ENCODE measurements around the gene UNC5C.

The UNC5C gene

GRCh38 chr4:95466791-95467190 is 82.0 kb downstream of the UNC5C start:
- no peak for DNase-seq (ENCODE audit: low spot score)

GRCh38 chr4:95465010-95465409 is 83.8 kb downstream of the UNC5C start:
- DNase-seq (ENCODE audit: low spot score): no peak

DNA sequence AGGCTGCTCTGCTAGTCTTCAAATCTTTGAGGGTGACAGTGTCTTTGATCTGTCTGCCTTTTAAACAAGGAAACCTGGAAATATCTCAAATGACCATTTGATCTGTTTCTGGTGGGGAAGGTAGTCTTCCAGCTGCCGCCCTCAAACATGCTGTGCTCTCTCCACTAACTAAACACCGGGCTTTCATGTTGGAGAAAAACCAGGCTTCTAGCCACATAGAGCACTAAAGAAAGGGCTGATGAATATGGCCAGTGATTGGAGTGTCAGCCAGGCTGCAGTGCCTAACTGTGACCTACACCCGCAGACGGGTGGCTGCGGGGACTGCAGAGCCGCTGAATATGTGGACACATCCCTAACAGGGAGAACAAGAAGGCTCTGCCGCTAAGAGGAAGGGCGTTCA is 85.9 kb downstream of the UNC5C start:
- DNase-seq (ENCODE audit: low spot score): peak; percentile 59

DNA sequence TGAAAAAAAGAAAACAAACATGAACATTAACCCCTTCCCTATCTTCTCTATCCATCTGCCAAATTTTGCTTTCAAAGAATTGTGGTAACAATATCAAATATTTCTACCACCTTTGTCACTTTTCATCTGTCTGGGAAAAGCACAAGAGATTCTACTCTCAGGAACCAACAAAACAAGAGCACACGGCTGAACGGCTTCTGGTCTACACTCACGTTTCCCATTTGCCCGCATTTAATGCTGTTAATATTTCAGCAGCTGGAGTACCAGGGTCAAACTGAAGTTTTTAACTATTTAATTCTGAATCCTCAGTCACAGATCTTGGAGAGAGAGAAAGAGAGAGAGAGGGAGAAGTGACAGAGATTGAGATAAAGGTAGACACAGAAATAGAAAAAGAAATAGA is 91.4 kb downstream of the UNC5C start:
- no peak for DNase-seq (ENCODE audit: low spot score)

- no peak for DNase-seq (ENCODE audit: low spot score)
These were observed 98.5 kb downstream of the UNC5C start for GRCh38 chr4:95450294-95450693.

DNA sequence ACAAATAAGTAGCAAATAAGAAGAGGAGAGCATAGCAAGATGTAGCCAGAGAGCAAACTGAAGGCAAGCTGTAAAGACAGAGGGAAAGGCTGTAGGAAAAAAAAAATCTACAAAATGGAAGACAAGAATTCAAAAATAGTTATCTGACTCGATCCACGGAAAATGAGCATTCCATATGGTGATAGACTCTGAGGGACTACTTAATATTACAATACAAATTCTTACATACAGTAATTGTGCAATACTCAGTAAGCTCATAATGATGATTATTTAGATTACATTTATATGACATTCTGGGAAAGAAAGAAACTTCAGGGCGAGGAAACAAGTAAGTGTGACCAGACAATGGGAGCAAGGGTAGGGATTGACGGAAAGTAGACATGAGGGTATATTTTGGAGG is 102.6 kb downstream of the UNC5C start:
- DNase-seq (ENCODE audit: low spot score): no peak

DNA sequence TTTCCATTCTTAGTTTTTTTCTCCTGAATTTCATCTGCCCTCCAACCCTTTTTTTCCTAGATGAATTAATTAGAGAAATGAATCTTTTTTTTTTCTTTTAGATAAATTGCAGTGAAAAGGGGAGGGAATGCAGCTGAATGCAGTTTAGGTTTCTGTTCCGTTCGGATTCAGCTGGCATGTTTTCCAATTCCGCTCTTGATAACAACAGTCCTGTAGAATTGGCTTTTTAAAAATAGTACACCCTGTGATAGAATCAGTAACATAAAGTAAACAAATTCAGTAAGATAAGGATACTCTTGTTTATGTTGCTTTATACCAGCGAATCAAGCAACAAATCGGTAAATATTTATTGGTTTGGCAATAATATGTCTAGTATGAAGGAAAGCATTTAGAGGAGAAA is 103.5 kb downstream of the UNC5C start:
- DNase-seq (ENCODE audit: low spot score): no peak

DNA sequence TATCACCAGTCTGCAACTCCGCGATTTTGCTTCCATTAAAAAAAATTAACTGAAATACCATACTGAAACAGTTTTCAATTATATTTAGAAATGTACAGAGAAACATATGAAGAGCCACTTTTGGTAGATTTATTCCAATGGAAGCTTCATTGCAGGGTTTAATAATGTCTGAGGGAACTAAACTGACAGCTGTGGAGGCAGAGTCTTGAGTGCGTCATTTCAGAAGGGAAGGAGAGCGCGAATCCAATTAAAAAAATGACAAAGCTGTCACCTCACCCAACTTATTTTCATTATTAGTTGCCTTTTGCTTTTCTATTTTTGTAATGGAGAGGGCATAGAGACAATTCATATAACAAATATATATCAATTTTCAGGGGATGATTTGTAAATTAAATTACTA is 104.0 kb downstream of the UNC5C start:
- DNase-seq (ENCODE audit: low spot score): no peak

DNA sequence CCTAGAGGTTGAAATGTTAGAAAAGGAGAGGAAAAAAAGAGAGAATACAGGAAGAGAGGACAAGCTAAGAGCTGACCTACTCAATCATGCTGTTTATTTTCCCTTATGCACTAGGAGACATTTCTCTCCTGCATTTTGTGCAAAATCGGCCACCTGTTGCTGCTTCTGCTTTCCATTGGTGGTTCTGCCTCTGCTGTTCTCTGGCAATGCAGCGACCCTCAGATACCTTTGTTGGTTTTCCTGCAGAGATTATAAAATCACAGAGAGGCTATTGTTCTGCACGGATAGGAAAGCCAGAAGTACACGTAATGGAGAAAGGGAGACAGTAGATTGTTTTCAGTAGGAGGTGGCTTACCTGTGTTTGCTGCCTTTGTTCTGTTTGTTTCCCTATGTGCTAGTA is 108.9 kb downstream of the UNC5C start:
- peak; percentile 75 for DNase-seq (ENCODE audit: low spot score)

- DNase-seq (ENCODE audit: low spot score): no peak
These were observed 109.7 kb downstream of the UNC5C start for GRCh38 chr4:95439071-95439470.

GRCh38 chr4:95432466-95432865 is 116.3 kb downstream of the UNC5C start:
- DNase-seq (ENCODE audit: low spot score): no peak

- no peak for DNase-seq (ENCODE audit: low spot score)
These were observed 117.1 kb downstream of the UNC5C start for GRCh38 chr4:95431678-95432077.

DNA sequence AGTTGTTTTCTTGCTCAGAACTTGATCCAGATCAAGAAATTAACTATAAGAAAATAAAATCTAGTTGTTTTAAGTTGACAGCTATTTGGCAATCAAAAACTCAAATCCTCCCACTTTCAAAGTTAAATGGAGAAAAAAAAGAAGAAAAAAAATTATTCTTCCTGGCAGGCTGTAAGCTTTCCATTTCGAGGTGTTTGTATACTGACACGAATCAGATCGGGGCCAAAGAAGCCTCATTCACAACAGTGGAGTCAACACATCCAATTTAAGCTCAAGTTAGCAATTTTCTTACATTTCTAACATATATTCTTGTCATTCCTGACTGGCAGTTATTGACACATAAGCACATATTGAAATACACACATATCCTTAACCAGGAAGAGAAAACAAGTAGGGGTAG is 119.4 kb downstream of the UNC5C start:
- DNase-seq (ENCODE audit: low spot score): no peak

- peak; percentile 69 for DNase-seq (ENCODE audit: low spot score)
These were observed 120.3 kb downstream of the UNC5C start for GRCh38 chr4:95428291-95429070.

- DNase-seq (ENCODE audit: low spot score): no peak
These were observed 122.3 kb downstream of the UNC5C start for GRCh38 chr4:95426455-95426854.

DNA sequence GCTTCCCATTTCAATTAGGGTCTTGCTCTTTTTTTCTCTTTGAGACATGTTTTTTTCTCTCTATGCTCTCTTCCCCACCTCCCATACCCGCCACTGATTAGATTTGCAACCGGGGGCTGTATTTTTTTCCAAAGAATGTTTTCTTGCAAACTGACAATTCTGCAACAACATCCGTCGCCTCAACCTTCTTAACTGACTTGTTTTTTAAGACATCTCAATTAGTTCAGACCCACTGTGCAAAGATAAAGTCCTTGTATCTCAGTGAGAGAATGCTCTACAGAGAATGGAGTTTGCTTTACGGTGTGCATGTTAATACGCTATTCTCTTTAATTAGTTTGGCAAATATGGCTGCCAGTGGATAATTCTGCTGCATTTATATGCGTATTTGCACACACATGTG is 126.3 kb downstream of the UNC5C start:
- DNase-seq (ENCODE audit: low spot score): no peak

- DNase-seq (ENCODE audit: low spot score): no peak
These were observed 126.9 kb downstream of the UNC5C start for GRCh38 chr4:95421869-95422268.

GRCh38 chr4:95417531-95417930 is 131.2 kb downstream of the UNC5C start:
- no peak for DNase-seq (ENCODE audit: low spot score)

DNA sequence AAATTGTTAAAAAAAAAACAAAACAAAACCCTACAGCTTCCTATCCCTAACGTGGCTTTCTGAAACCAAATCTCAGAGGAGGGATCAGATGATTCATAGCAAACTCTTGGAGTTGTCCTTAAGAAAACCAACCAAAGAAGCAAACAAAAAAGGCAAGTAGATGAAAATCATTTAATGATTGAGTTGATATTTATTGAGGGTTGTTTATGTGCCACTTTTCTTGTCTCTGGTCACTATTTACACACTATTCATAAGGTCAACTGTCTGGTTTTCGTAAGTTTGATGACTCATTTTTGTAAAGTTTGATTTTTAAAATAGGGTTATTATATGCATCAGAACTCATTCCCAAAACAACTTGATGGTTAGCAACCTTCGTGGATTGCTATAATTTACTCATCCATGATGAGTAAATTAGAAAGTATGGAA is 133.4 kb downstream of the UNC5C start:
- DNase-seq (ENCODE audit: low spot score): no peak

DNA sequence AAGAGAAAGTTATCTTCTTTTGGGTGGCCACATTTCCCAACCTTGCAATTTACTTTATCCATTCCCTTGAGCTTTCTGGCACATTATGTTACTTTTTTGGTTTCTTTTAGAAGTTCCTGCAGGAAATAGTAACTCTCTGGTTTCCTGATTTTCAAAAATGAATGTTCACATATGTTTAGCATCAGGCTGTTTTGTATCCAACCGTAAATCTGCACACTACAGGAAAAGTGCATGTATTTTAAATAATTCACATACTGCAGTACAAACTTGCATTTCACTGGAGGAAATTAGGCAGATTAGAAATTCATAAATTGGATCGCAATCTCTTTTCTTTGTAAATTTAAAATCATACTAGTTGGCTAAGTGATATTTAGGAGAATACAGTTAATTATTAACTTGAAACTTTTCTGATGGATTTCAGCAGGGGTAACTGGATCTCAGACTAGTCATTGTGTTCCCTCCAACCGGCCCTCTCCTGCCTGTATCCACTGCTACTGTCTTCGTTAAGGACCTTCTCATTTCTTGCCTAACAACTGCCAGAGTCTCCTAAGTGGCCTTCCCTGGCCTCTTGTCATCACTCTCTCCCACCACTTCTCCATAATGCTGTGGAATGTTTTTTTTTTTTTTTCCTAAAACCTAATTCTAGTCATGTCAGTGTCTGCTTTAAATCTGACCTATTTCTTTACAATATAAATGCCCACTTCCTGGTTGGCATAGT is 137.2 kb downstream of the UNC5C start:
- peak; percentile 38 for DNase-seq (ENCODE audit: low spot score)

DNA sequence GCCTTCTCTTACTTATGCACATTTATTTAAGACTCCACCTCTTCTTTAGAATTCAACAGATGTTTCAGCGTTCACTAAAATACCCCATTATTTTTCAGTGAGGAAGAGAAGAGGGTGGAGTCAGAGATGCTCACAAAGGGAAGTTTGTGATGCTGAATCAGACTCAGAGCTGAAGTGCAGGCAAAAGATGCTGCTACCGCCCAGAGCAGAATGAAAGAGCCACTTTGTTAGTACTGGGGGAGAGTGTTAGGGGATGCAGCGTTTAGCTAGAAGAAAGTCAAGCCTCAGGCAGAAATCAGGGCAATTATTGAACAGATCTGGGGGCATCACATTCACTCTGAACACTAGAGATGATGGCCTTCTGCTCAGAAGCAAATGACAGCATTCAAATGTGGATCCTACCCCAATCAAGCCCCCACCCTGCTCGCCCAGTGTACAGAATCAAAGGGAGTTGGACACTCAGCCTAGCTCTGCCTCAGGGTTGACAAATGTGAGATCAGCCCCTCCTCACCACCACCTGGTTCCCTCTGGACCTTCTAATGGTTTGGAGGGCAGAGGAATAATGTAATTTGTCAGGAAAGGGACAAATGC is 138.3 kb downstream of the UNC5C start:
- DNase-seq (ENCODE audit: low spot score): peak; percentile 97

GRCh38 chr4:95409750-95410149 is 139.0 kb downstream of the UNC5C start:
- peak; percentile 88 for DNase-seq (ENCODE audit: low spot score)

- peak; percentile 51 for DNase-seq (ENCODE audit: low spot score)
These were observed 139.6 kb downstream of the UNC5C start for GRCh38 chr4:95409127-95409526.

All from pons (tissue), 1 donor.